ENCODE data around the gene CD4.
A peak's percentile ranks its signal among the peaks of the same experiment; 100 is the strongest.

Gene CD4

GRCh38 chr12:6765634-6766581 is 23.4 kb upstream of the CD4 start, which contains the start of gene PTMS:
PTMS (plus strand) TSS chr12:6766363; CDS start chr12:6766706, 343 bp downstream.
- DNase-seq: no peak

DNA sequence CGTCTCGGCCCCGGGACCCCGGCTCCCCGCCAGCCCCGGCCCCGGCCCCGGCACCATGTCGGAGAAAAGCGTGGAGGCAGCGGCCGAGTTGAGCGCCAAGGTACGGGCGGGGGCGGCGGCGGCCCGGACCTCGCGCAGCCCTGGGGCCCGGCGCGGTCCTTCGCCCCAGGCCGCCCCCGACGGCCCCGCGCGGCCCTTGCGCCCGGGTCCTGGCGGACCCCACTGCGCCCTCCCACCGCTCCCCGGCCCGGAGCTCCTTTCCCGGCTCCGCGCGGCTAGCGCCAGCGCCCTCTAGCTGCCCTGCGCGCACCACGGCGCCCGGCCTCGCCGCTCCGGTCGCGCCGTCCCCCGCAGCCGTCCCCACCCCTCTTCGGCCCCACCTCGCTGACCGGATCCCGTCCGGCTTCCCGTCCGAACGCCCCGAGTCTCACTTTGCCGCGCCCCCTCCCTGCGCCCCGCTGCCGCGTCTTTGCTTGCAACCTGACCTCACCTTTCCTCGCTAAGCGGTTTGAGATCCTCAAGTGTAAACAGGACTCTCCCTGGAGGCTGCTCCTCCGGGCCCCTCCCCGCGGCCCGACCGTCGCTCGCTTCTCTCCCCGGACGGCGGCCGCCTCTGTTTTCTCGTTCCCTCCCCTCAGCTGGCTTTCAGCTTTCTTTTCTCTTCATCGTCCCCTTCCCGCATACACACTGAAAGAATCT is 22.5 kb upstream of the CD4 start:
- DNase-seq: no peak

DNA sequence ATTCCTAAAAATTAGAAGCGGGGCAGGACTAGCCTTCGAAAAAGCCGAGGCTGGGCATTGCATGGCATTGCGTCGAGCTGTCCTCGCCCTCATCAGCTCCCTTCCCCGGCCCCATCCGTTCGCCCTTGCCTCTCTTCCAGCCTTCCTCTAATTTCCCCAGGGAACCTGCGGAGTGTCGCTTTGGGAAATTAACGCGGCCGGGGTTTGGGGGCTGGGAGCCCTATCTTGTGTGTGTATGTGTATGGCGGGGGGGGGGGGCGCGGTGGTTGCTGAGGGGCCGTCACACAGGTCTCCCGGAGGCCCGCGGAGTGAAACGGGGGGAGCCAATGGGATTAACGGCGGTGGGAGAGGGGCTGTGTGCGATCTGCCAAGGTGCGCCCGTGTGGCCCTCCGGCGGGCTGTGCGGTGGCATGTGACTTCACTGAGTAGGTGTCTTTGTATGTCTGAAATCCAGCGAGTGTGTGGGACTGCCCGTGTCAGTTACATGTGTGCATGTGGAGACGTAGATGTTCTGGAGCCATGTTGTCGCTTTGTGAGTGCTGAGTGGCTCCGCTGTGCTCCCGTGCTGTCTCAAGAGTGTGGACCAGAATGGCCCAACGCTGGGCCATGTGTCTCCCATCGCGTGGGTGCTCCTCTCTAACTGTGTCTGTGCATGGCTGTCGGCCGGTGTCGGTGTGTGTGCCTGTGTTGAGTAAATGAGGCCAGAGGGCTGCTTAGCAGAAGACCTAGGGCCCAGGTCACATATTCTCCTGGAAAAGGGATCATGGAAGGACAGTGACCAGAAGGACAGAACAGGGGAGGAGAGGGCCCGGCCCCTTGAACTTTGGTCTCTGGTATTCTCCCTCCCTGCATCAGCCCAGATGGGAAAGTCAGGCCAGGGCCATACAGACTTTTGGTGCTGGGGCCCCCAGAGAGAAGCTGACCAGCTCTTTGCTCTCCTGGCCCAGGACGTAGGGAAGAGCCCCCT is 21.7 kb upstream of the CD4 start:
- DNase-seq: no peak

DNA sequence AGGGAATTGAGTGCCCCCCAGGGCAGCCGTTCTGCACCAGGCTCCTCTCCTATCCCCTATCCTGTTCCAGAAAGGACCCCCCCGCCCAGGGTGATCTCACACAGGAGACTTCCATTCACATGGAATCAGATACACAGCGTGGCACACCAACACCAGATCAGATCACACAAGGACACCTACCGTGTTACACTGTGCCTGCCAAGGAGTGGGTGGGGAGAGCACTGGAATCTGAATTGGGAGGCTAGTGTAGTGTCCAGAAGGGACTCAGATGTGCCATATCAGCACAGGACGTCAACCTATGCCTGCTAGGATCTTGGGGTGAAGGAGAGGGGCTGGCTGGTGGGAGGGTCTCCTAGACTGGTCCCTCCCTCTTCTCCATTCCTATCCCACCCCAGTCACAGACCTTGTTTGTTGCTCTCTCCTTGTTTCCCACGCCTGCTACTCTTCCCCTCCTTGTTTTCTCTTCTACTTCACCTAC is 20.9 kb upstream of the CD4 start:
- DNase-seq: no peak

- no peak for DNase-seq
Measured at GRCh38 chr12:6768990-6769389, 20.3 kb upstream of the CD4 start.

DNA sequence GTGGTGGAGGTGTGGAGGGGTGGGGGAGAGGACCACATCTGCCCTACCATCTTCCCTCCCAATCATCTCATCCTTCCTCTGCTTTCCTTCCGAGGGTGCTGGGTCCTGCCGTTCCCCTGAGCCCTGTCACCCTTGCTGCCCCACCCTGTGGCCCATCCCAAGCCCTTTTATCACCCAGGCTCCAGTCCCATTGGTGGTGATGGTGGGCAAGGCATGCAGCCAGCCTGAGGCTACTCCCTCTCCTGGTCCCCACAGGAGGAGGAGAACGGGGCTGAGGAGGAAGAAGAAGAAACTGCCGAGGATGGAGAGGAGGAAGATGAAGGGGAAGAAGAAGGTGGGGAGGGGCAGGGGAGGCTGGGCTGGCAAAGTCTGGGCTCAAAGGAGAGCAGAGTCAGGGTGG is 19.7 kb upstream of the CD4 start:
- no peak for DNase-seq

DNA sequence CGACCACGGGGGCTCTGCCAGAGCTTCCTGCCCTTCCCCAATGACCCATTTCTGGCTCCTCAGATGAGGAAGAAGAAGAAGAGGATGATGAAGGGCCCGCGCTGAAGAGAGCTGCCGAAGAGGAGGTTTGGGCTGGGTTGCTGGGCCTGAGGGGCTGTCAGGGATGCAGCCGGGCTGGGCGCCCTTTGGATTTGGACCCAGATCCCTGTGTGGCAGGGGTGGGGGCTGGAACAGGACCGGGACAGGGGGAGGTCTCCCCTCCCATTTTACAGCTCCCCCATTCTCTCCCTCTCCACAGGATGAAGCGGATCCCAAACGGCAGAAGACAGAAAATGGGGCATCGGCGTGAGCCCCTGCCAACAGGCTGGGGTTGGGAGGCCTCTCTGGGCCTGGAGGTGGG is 19.2 kb upstream of the CD4 start:
- no peak for DNase-seq

- DNase-seq: no peak
Measured at GRCh38 chr12:6770600-6770999, 18.7 kb upstream of the CD4 start.

- no peak for DNase-seq
Measured at GRCh38 chr12:6771091-6771495, 18.2 kb upstream of the CD4 start.

GRCh38 chr12:6771509-6772330 is 17.6 kb upstream of the CD4 start:
- DNase-seq: no peak

- DNase-seq: peak; percentile 66
Measured at GRCh38 chr12:6772331-6772695, 17.0 kb upstream of the CD4 start, which contains the start of gene LAG3. LAG3 (plus strand) TSS chr12:6772520; CDS start chr12:6772853, 333 bp downstream.

DNA sequence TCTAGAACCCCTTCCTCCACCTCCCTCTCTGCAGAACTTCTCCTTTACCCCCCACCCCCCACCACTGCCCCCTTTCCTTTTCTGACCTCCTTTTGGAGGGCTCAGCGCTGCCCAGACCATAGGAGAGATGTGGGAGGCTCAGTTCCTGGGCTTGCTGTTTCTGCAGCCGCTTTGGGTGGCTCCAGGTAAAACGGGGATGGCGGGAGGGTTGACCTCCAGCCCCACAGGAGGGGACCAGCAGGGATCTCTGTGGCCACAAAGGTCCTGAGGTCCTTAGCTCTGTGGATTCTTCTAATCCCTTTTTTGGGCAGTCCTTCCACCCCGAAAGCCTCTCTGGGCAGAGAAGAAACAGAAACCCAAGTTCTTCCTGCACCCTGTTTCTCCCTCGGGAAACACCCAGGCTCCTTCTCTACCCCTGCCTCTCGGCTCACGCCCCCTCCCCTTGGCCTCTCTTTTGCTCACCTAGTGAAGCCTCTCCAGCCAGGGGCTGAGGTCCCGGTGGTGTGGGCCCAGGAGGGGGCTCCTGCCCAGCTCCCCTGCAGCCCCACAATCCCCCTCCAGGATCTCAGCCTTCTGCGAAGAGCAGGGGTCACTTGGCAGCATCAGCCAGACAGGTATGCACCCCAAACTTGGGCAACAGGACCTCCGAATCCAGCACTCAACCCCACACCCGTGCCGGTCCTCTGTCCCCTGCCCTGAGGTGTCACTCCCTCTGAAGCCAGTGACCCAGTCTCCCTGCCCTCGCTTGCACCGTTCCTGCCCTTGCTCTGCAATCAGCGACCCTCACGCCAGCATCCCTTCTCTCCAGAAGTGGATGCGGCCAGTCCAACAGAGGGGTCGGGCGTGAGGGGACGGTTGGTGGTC is 16.4 kb upstream of the CD4 start:
- no peak for DNase-seq

GRCh38 chr12:6773590-6774351 is 15.6 kb upstream of the CD4 start:
- no peak for DNase-seq

GRCh38 chr12:6774499-6775062 is 14.7 kb upstream of the CD4 start:
- DNase-seq: no peak

DNA sequence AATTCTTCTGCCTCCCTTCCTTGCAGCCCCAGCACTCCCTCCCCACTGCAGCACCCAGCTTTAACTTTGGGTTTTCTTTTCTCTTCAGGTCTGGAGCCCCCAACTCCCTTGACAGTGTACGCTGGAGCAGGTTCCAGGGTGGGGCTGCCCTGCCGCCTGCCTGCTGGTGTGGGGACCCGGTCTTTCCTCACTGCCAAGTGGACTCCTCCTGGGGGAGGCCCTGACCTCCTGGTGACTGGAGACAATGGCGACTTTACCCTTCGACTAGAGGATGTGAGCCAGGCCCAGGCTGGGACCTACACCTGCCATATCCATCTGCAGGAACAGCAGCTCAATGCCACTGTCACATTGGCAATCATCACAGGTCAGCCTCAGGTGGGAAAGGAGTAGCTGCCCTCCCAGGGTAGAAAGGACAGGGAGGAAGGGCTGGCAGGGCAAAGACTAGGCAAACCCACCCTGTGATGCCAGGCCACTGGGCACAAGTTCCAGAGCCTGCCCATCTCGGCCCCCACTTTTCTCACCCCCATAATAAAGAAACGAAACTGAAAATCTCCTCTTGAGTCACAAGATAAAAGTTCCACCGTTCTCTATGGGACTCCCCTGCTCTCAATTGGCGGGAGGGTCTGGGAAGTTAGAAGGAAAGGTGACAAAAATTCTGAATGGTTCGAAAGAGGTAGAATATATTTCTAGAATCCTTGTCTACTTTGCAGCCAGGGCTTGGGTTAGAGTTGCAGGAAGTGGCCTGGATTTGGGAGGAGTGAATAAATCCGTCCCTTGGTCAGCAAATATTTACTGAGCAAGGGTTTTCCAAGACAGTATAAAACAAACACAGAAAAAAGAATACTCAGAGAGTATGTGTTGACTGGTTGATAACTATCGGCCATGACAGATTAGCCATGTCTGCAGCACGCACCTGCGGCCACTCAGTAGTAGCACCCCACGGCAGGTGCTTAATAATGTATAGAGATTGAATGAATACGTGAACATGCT is 13.8 kb upstream of the CD4 start:
- no peak for DNase-seq

DNA sequence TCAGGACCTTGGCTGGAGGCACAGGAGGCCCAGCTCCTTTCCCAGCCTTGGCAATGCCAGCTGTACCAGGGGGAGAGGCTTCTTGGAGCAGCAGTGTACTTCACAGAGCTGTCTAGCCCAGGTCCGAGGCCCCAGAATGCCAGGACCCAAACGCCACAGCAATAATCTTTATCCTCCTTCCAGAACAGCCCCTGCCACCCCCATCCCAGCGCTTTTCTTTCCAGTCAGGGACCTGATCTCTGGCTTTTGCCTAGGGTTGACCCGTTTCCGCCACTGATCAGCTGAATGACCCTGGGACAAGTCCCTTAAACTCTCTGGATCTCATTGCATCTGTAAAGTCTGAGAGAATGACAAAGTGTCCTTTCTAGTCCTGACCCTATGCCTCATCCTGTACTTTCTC is 11.9 kb upstream of the CD4 start:
- no peak for DNase-seq

DNA sequence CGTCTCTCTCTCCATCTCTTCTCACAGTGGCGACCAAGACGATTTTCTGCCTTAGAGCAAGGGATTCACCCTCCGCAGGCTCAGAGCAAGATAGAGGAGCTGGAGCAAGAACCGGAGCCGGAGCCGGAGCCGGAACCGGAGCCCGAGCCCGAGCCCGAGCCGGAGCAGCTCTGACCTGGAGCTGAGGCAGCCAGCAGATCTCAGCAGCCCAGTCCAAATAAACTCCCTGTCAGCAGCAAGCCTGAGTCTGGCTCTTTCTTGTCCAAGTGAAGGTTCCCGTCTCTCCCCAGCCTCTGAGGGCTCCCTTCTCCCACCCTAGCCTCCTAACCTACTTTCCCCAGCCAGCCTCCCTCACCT is 11.1 kb upstream of the CD4 start:
- no peak for DNase-seq

Measured in stimulated activated CD4-positive, alpha-beta T cell treated with anti-CD3 and anti-CD28 coated beads, Interleukin-1b, Interleukin-23, amount 100 ng/mL, for 48 hours (primary cell).